ENCODE data around the gene PCNX2.

- TF ChIP-seq POLR2AphosphoS5 (IDR thresholded peaks at IDR 0.05; ENCODE audit: low read depth, low read length), result no peak
- TF ChIP-seq TAF1 (IDR thresholded peaks at IDR 0.05; ENCODE audit: borderline replicate concordance, insufficient read depth, low read length), result no peak
Measured at GRCh38 chr1:233012021-233012420, 283.5 kb downstream of the PCNX2 start.

Data from PFSK-1 (cell line).